Endothelial cell of umbilical vein (primary cell): ENCODE measurements around the gene ITGA7. TPM values are rescaled to one million over a fixed set of nuclear protein-coding genes. Genes with fewer than 3 reads are reported as not detected.

ENCODE experiments used
- BruUV-seq: library from RNA; stranded (reverse); fragments of 400-500 nt; replicated peaks from 2 replicates; lab custom pipeline; 2021; lab: Mats Ljungman, UMichigan
- CTCF ChIA-PET: fragments of 300-600, 350-600 bp; sonication (Branson Sonifier 250); formaldehyde crosslinking; loops from one replicate; lab custom pipeline; 2021; ENCODE audit warnings: antibody characterized with exemption, inconsistent platforms; lab: Charles Lee
- POLR2A ChIA-PET: fragments of 300-600, 350-600 bp; sonication (Branson Sonifier 250); formaldehyde crosslinking; loops from one replicate; lab custom pipeline; 2021; ENCODE audit warnings: antibody characterized with exemption, inconsistent platforms; lab: Charles Lee
- DNase-seq: peaks from one replicate; pipeline ENCODE4 v3.0.0-alpha.2; 2011; ENCODE audit warnings: low read depth, low spot score
- FAIRE-seq: peaks from 2 replicates; lab custom pipeline; 2011; peaks lifted over from hg19 to GRCh38; lab: Jason Lieb, UNC
- H2AFZ ChIP-seq: 2 replicates; pipeline ENCODE4 v1.6.0; 2012; ENCODE audit warnings: low read depth, low read length, control low read depth, inconsistent platforms
- H3K27ac ChIP-seq: 2 replicates; pipeline ENCODE4 v1.5.1; 2011; ENCODE audit warnings: low read depth, mild to moderate bottlenecking, control low read depth, low read length, moderate library complexity; ENCODE audit not compliant: insufficient read depth
- H3K27me3 ChIP-seq, 2 experiments: 2 replicates each; pipeline versions ENCODE4 v1.6.0 to v1.6.1; 2011; ENCODE audit warnings: low read length in 2 of 2, mixed read lengths in 1 of 2; ENCODE audit not compliant: control insufficient read depth in 2 of 2, insufficient read depth in 2 of 2
- H3K36me3 ChIP-seq, 2 experiments: 2 replicates in 1 of 2; 3 replicates in 1 of 2; pipeline ENCODE4 v1.5.1; 2011; ENCODE audit warnings: low read length in 2 of 2, mild to moderate bottlenecking in 1 of 2, moderate library complexity in 1 of 2; ENCODE audit not compliant: control insufficient read depth in 2 of 2, insufficient read depth in 2 of 2; ENCODE audit errors: extremely low read depth in 1 of 2
- H3K4me1 ChIP-seq: 3 replicates; pipeline ENCODE4 v1.5.1; 2011; ENCODE audit warnings: mild to moderate bottlenecking, low read length; ENCODE audit not compliant: control insufficient read depth, insufficient read depth; ENCODE audit errors: extremely low read depth
- H3K4me2 ChIP-seq: 2 replicates; pipeline ENCODE4 v1.6.1; 2011; ENCODE audit warnings: low read length, control low read depth, mixed read lengths; ENCODE audit not compliant: insufficient read depth
- H3K4me3 ChIP-seq, 3 experiments: fragments of 200-600 bp in 1 of 3; sonication (generic), shearing (Covaris generic) in 1 of 3; replicated peaks in 1 of 3; 2 replicates each; pipeline ENCODE4 v1.5.1; 2011 to 2016; ENCODE audit warnings: control low read depth in 3 of 3, low read length in 3 of 3, mild to moderate bottlenecking in 2 of 3, inconsistent platforms in 1 of 3, low read depth in 1 of 3, moderate library complexity in 1 of 3; ENCODE audit not compliant: insufficient read depth in 1 of 3
- H3K79me2 ChIP-seq: 2 replicates; pipeline ENCODE4 v1.6.0; 2012; ENCODE audit warnings: low read length, inconsistent platforms; ENCODE audit not compliant: control insufficient read depth, insufficient read depth
- H3K9ac ChIP-seq: replicated peaks from 2 replicates; pipeline ENCODE3; 2011; ENCODE audit warnings: low read length, control low read depth; ENCODE audit not compliant: insufficient read depth; ENCODE audit errors: extremely low read depth
- H3K9me1 ChIP-seq: replicated peaks from 3 replicates; pipeline ENCODE4 v1.6.0; 2011; ENCODE audit warnings: mild to moderate bottlenecking, low read length; ENCODE audit not compliant: control insufficient read depth, insufficient read depth; ENCODE audit errors: extremely low read depth
- H3K9me3 ChIP-seq: replicated peaks from 2 replicates; pipeline ENCODE4 v1.5.1; 2012; ENCODE audit warnings: low read length, inconsistent platforms; ENCODE audit not compliant: control insufficient read depth, insufficient read depth
- H4K20me1 ChIP-seq: replicated peaks from 2 replicates; pipeline ENCODE3; 2011; ENCODE audit warnings: mild to moderate bottlenecking, low read length; ENCODE audit not compliant: control insufficient read depth, insufficient read depth; ENCODE audit errors: extremely low read depth
- EZH2 ChIP-seq: IDR thresholded peaks from 2 replicates; pipeline ENCODE4 v1.6.1; 2012; ENCODE audit warnings: borderline replicate concordance, low read depth, mild to moderate bottlenecking, moderate library complexity, low read length, inconsistent platforms; ENCODE audit not compliant: severe bottlenecking
- FOS ChIP-seq: IDR thresholded peaks from 2 replicates; pipeline ENCODE4 v1.6.1; 2011; ENCODE audit warnings: mild to moderate bottlenecking, low read length, moderate library complexity, borderline replicate concordance; ENCODE audit not compliant: insufficient read depth
- GATA2 ChIP-seq: IDR thresholded peaks from 2 replicates; pipeline ENCODE4 v1.7.0; 2011; ENCODE audit warnings: low read depth, mild to moderate bottlenecking, moderate library complexity, mixed read lengths, low read length; ENCODE audit not compliant: insufficient read length, insufficient read depth
- JUN ChIP-seq: IDR thresholded peaks from 2 replicates; pipeline ENCODE4 v1.6.1; 2011; ENCODE audit warnings: borderline replicate concordance, low read depth; ENCODE audit not compliant: insufficient read length, insufficient read depth
- MAX ChIP-seq: IDR thresholded peaks from 2 replicates; pipeline ENCODE4 v1.6.1; 2011; ENCODE audit not compliant: insufficient read depth, insufficient read length
- MYC ChIP-seq: IDR thresholded peaks from one replicate; pipeline ENCODE4 v1.6.1; 2011; ENCODE audit warnings: mild to moderate bottlenecking, low read depth, low read length
- POLR2A ChIP-seq: IDR thresholded peaks from 2 replicates; pipeline ENCODE4 v1.6.1; 2012; ENCODE audit warnings: low read depth, mild to moderate bottlenecking, control low read depth, low read length
- POLR2AphosphoS5 ChIP-seq: IDR thresholded peaks from 2 replicates; pipeline ENCODE4 v1.6.1; 2012; ENCODE audit warnings: low read depth, mild to moderate bottlenecking, control low read depth, low read length, moderate library complexity; ENCODE audit not compliant: insufficient read depth
- dilution Hi-C: fragments of 300-500 bp; cut with MboI; formaldehyde crosslinking; loops from one replicate; pipeline ENCODE4 v1.15.0; 2019; ENCODE audit warnings: low sequenced_read_pairs; ENCODE audit not compliant: extremely low pct_ligation_motif_present
- intact Hi-C: fragments of 100-400 bp; cut with micrococcal nuclease; formaldehyde crosslinking; loops from one replicate; pipeline ENCODE4 v1.10.0; 2022
- polyA plus RNA-seq, 4 experiments: library from polyadenylated mRNA; depleted of rRNA in 3 of 4; stranded (reverse) in 3 of 4; unstranded in 1 of 4; fragments of >200 nt; gene quantifications; 2 replicates each; pipeline versions ENCODE4 v1.2.1 to v1.2.3, GENCODE V29; 2011 to 2012; ENCODE audit warnings: missing spikeins in 1 of 4
- total RNA-seq: library from RNA; stranded (reverse); gene quantifications from 2 replicates; pipeline ENCODE4 v1.2.3, GENCODE V29; 2021
- TF ChIP-seq, protein P1 (sequence below), 2 donors: IDR thresholded peaks; 1 replicate in 1 of 2; 2 replicates in 1 of 2; pipeline ENCODE4 v1.5.1; 2011; ENCODE audit warnings: low read length in 2 of 2, mild to moderate bottlenecking in 2 of 2, moderate library complexity in 2 of 2, control low read depth in 1 of 2, inconsistent platforms in 1 of 2, low read depth in 1 of 2; ENCODE audit not compliant: insufficient read depth in 1 of 2; ENCODE audit errors: extremely low read depth in 1 of 2

ITGA7 gene
- total and polyA plus RNA-seq, 2 donors (not counting 3 experiments of a cell fraction or from before 2014, with no cell fraction given): 0.41 to 0.84 TPM

GRCh38 chr12:55718624-55719275, 11.0 kb upstream of the ITGA7 start:
- Histone ChIP-seq H3K4me2 (no peak overlapping the region), H2AFZ (no peak overlapping the region), H3K9me3 (no peaks in the 10 kb centered on the region), H4K20me1 (no peaks in the 10 kb centered on the region), H3K79me2 (no peaks in the 10 kb centered on the region), H3K4me1 (peaks cover 28% of the 10 kb centered on the region), H3K36me3 (peaks cover 2% of the 10 kb centered on the region in 2 experiments), H3K27ac (no peak overlapping the region), H3K9me1 (no peaks in the 10 kb centered on the region), H3K4me3 (no peak overlapping the region), H3K27me3 (no peaks in the 10 kb centered on the region), H3K9ac (no peak overlapping the region)
- POLR2A ChIA-PET: no interaction called here
- no peak for FAIRE-seq
- dilution Hi-C loops: no loop called here
- DNase-seq: no peak
- TF ChIP-seq MYC: no peak
- no peak for TF ChIP-seq POLR2AphosphoS5
- TF ChIP-seq, protein P1, sequence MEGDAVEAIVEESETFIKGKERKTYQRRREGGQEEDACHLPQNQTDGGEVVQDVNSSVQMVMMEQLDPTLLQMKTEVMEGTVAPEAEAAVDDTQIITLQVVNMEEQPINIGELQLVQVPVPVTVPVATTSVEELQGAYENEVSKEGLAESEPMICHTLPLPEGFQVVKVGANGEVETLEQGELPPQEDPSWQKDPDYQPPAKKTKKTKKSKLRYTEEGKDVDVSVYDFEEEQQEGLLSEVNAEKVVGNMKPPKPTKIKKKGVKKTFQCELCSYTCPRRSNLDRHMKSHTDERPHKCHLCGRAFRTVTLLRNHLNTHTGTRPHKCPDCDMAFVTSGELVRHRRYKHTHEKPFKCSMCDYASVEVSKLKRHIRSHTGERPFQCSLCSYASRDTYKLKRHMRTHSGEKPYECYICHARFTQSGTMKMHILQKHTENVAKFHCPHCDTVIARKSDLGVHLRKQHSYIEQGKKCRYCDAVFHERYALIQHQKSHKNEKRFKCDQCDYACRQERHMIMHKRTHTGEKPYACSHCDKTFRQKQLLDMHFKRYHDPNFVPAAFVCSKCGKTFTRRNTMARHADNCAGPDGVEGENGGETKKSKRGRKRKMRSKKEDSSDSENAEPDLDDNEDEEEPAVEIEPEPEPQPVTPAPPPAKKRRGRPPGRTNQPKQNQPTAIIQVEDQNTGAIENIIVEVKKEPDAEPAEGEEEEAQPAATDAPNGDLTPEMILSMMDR (IDR thresholded peaks at IDR 0.05; ENCODE audit: extremely low read depth in 1 of 2, insufficient read depth in 1 of 2, low read depth in 1 of 2, low read length in 2 of 2): no peak
- TF ChIP-seq EZH2: no peak
- no peak for TF ChIP-seq GATA2
- TF ChIP-seq POLR2A: no peak
- no peak for TF ChIP-seq JUN
- TF ChIP-seq MAX: no peak
- TF ChIP-seq FOS: no peak
- BruUV-seq: no TSS peak
- intact Hi-C loops: no loop called here
- CTCF ChIA-PET: interaction anchor here (1.0 to 11.1 kb wide), 4 partner anchors 18 to 530 kb away, joined by 3 to 151 read pairs (median 26); no protein-coding TSS in a partner anchor
